Upper lobe of right lung (tissue), 1 donor: Measurements from ENCODE around the gene CELSR1. TPM values are rescaled to one million over a fixed set of nuclear protein-coding genes. Genes with fewer than 3 reads are reported as not detected.
A peak's percentile ranks its signal among the peaks of the same experiment; 100 is the strongest.
"Not testable (repeated sequence)": the region's sequence is repeated elsewhere in the genome, so short reads cannot be mapped to it uniquely, and the experiment has no call there.

Experiments
- ATAC-seq: fragments of 200-7000 bp; cut with Tn5 transposase; one replicate; pipeline ENCODE4 v1.9.1; 2020; ENCODE audit warnings: mild to moderate bottlenecking, moderate library complexity
- DNase-seq: peaks from one replicate; pipeline ENCODE4 v3.0.0-alpha.2; 2020
- H3K27ac ChIP-seq: fragments of 200-600 bp; one replicate; pipeline ENCODE4 v1.8.0; 2022
- H3K27me3 ChIP-seq: fragments of 200-600 bp; one replicate; pipeline ENCODE4 v1.8.0; 2022; ENCODE audit warnings: mild to moderate bottlenecking
- H3K36me3 ChIP-seq: fragments of 200-600 bp; one replicate; pipeline ENCODE4 v1.8.0; 2022
- H3K4me1 ChIP-seq: fragments of 200-600 bp; one replicate; pipeline ENCODE4 v1.8.0; 2022
- H3K4me3 ChIP-seq: fragments of 200-600 bp; one replicate; pipeline ENCODE4 v1.8.0; 2022; ENCODE audit warnings: mild to moderate bottlenecking
- H3K9me3 ChIP-seq: fragments of 200-600 bp; one replicate; pipeline ENCODE4 v1.8.0; 2022
- CTCF ChIP-seq: fragments of 200-600 bp; IDR thresholded peaks from one replicate; pipeline ENCODE4 v1.8.0; 2022; ENCODE audit warnings: antibody characterized with exemption
- intact Hi-C: fragments of 100-400 bp; cut with DNase I; formaldehyde crosslinking; loops from one replicate; pipeline ENCODE4 v1.11.0; 2022
- total RNA-seq: library from RNA; stranded (reverse); fragmentation: NEBNext Ultra II Directional; extraction: Animal tissue kit (Norgen Biotek cat#: 25700); gene quantifications from one replicate; pipeline ENCODE4 v1.2.1, GENCODE V29; 2021
- donor health status: DM: no; HTN: yes; CAD: no; lungs with severe emphysema.

Gene CELSR1
- total RNA-seq, 1 donor from 2014 or later, result 53.5 TPM

DNA sequence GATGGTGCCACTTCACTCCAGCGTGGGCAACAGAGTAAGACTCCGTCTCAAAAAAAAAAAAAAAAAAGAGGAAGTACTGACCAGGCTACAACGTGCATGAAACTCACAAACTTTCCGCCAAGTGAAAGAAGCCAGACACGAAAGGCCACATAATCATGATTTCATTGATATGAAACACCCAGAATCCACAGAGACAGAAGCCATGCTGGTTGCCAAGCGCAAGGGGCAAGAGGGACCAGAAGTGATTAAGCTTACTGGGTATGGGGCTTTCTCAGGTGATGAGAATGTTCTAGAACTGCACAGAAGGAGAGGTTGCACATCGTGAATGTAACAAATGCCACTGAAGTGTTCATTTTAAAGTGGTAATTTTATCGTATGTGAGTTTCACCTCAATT, 60.9 kb downstream of the CELSR1 start:
- Histone ChIP-seq H3K27ac (no peak overlapping the region), H3K4me3 (no peak overlapping the region), H3K9me3 (no peaks in the 10 kb centered on the region), H3K4me1 (no peaks in the 10 kb centered on the region), H3K27me3 (no peaks in the 10 kb centered on the region), H3K36me3 (no peaks in the 10 kb centered on the region)
- ATAC-seq (peak; percentile 22), DNase-seq (no peak)
- intact Hi-C loops, result no loop called here
- TF ChIP-seq CTCF, result no peak

DNA sequence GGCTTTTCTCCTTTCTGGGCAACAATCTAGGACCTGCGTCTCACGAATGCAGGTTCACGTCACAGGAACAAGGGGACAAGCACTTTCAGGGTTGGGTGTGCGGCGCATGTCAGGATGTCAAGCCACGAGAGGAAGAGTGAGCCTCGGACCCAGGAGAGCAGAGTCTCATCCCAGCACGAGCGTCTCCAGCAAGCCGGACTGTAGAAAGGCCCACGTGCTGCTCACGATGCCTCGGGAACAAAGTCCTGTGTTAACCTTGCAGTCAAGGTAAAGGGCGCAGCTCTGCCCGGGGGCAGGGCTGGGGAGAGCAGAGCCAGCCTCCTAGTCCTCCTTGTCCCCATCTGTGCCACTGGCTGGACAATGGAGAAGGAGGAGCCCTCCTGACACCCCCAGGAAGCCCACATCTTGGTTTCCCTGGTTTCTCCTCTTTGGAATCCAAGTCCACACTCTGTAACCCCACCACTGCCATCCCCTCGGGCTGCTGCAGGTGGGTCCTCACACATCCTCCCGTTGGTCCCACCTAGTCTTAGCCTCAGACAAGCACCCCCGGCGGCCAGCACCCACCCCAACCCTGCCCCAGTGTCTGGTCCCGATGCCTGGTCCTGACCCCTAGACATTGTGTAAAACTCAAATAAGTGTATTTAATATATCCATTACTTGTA, 63.4 kb downstream of the CELSR1 start:
- DNase-seq (no peak), ATAC-seq (no peak)
- intact Hi-C loops, result no loop called here
- Histone ChIP-seq H3K27ac (no peak overlapping the region), H3K4me1 (no peaks in the 10 kb centered on the region), H3K4me3 (no peak overlapping the region), H3K9me3 (no peaks in the 10 kb centered on the region), H3K27me3 (no peaks in the 10 kb centered on the region), H3K36me3 (no peaks in the 10 kb centered on the region)
- no peak for TF ChIP-seq CTCF

GRCh38 chr22:46473021-46473779, 64.2 kb downstream of the CELSR1 start:
- TF ChIP-seq CTCF, result no peak
- ATAC-seq (no peak), DNase-seq (no peak)
- Histone ChIP-seq H3K4me1 (no peaks in the 10 kb centered on the region), H3K36me3 (no peaks in the 10 kb centered on the region), H3K27ac (no peak overlapping the region), H3K9me3 (no peaks in the 10 kb centered on the region), H3K27me3 (no peaks in the 10 kb centered on the region), H3K4me3 (no peak overlapping the region)
- intact Hi-C loops, result no loop called here

GRCh38 chr22:46472722-46473016, 64.8 kb downstream of the CELSR1 start:
- Histone ChIP-seq H3K36me3 (no peaks in the 10 kb centered on the region), H3K4me3 (no peak overlapping the region), H3K27ac (no peak overlapping the region), H3K27me3 (no peaks in the 10 kb centered on the region), H3K4me1 (no peaks in the 10 kb centered on the region), H3K9me3 (no peaks in the 10 kb centered on the region)
- no peak for TF ChIP-seq CTCF
- DNase-seq (no peak), ATAC-seq (no peak)
- intact Hi-C loops, result no loop called here

DNA sequence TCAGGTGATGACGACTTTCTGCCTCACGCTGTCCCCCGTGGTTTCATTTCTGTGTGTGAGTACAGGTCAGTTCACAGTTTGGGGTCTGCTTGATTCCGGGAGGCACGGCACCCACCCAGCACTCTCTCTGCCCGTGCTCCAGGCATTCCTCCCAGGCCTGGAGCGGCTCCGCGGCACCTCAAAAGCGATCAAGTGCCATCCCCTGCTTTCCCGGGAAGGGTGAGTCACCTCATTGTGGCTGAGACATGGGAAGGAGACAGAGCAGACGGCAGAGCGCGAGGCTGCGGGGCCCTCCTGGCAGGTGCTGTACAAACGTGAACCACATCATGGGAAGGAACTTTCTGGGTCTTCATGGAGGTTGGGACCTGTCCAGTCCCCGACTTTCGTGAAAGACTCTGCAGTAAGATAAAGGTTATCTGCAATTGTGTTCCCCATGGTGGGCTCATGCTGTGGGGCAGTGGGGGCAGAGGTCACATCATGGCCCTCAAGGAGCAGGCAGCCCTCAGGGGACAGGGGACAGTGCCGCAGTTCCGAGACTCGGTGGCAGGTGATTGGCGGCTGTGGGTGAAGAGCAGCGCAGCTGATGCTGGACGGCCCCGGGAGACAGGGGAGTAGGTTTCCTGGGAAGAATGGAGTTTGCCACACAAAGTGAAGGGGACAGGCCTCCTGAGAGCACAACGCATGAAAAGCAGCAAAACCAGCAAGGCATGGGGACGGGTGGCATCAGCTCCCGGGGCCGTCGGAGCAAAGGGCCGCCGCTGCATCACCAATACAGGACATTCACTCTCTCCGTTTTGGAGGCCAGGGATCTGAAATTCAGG, 65.3 kb downstream of the CELSR1 start:
- no peak for TF ChIP-seq CTCF
- Histone ChIP-seq H3K27me3 (no peaks in the 10 kb centered on the region), H3K4me1 (no peaks in the 10 kb centered on the region), H3K27ac (no peak overlapping the region), H3K9me3 (no peaks in the 10 kb centered on the region), H3K36me3 (no peaks in the 10 kb centered on the region), H3K4me3 (no peak overlapping the region)
- intact Hi-C loops, result no loop called here
- peak; percentile 47 for ATAC-seq
- DNase-seq, result no peak

DNA sequence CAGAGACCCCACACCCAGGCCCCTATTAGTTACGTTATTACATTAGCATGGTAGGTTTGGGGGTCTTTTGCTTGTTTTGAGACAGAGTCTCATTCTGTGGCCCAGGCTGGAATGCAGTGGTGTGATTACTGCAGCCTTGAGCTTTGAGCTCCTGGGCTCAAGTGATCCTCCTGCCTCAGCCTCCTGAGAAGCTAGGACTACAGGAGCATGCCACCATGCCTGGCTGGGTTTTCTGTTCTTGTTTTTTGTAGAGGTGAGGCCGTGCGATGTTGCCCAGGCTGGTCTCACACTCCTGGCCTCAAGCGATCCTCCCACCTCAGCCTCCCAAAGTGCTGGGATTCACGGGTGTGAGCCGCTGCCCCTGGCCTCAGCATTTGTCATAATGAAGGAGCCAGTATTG, 66.1 kb downstream of the CELSR1 start:
- H3K9me3 ChIP-seq, H3K27ac ChIP-seq, intact Hi-C loops, H3K4me3 ChIP-seq, DNase-seq, H3K36me3 ChIP-seq, H3K27me3 ChIP-seq, ATAC-seq, H3K4me1 ChIP-seq: not testable (repeated sequence)
